Non-pigmented ciliary epithelial cell (primary cell): Measurements from ENCODE around the gene SELENOW.

Source experiments
- DNase-seq: peaks from one replicate; pipeline ENCODE4 v3.0.0-alpha.2; 2010; ENCODE audit warnings: low read depth

SELENOW gene

GRCh38 chr19:47824396-47824795, 45.9 kb downstream of the SELENOW start:
- no peak for DNase-seq

DNA sequence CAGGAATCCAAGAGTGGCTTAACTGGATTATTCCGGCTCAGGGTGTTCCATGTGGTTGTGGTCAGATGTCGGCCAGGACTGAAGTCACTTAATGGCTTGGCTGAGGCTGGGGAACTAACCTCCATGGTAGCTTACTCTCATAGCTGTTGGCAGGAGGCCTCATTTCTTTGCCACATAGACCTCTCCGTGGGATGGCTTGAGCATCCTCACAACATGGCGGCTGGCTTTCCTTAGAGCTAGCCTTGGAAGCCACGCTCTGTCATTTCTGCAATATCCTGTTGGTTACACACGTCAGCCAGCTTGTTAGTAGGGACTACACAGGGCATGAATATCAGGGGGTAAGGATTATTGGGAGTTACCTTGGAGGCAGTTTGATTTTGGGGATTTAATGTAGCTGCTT, 48.3 kb downstream of the SELENOW start:
- DNase-seq, result no peak

- no peak for DNase-seq
Measured at GRCh38 chr19:47832723-47833122, 54.2 kb downstream of the SELENOW start.
